ENCODE measurements around the gene PHYHD1. TPM values are rescaled to one million over a fixed set of nuclear protein-coding genes. Genes with fewer than 3 reads are reported as not detected.

PHYHD1 gene
- total and polyA plus RNA-seq, 2 of the 13 experiments (the other 11 are each of a cell fraction or from before 2014, with no cell fraction given), result 10.6 to 25.3 TPM

DNA sequence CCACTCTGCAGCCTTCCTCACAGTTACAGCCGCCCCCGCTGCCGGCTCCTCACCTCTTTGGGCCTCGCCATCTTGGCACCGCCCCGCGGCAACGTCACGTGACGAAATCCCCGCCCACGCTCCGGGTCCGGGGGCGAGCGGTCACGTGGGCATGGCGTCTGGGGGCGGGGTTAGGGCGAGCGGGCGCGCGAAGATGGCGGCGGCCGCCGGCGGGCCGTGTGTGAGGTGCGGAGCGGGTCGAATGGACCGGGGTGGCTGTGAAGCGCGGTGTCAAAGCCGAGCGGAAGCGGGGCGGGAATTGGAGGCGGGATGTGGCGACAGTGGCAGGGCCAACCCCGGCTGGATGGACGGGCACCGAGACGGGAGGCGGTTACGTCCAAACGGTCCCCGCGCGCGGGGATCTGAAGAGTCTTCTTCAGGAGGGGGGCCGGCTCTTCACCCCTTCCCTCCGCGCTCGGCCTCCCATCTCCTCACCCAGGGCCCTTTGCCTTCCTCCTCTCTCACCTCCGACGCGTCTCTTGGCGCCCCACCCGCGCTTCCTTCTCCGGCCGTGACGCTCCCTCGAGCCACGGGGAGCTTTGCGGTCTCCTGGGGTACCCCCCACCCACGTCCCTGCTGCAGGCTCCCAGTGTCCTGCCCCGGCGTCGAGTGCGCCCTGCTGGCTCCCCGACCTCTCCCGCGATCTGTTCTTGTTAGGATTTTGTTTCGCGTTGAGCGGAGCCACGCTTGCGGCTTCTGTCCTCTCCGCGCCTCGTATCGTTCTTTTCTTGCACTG lies 26.9 kb downstream of the PHYHD1 start, which contains the start of the genes DOLK and NUP188 (continued):
- TF ChIP-seq, protein P1, sequence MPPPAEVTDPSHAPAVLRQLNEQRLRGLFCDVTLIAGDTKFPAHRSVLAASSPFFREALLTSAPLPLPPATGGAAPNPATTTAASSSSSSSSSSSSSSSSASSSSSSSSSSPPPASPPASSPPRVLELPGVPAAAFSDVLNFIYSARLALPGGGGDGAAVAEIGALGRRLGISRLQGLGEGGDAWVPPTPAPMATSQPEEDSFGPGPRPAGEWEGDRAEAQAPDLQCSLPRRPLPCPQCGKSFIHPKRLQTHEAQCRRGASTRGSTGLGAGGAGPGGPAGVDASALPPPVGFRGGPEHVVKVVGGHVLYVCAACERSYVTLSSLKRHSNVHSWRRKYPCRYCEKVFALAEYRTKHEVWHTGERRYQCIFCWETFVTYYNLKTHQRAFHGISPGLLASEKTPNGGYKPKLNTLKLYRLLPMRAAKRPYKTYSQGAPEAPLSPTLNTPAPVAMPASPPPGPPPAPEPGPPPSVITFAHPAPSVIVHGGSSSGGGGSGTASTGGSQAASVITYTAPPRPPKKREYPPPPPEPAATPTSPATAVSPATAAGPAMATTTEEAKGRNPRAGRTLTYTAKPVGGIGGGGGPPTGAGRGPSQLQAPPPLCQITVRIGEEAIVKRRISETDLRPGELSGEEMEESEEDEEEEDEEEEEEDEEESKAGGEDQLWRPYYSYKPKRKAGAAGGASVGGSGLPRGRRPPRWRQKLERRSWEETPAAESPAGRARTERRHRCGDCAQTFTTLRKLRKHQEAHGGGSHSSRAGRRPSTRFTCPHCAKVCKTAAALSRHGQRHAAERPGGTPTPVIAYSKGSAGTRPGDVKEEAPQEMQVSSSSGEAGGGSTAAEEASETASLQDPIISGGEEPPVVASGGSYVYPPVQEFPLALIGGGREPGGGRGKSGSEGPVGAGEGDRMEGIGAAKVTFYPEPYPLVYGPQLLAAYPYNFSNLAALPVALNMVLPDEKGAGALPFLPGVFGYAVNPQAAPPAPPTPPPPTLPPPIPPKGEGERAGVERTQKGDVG (CRISPR knock-in tag; IDR thresholded peaks at IDR 0.05; ENCODE audit: borderline replicate concordance), result no peak
- TF ChIP-seq ZSCAN9 (CRISPR knock-in tag; IDR thresholded peaks at IDR 0.05; ENCODE audit: borderline replicate concordance) (peak; percentile 65; the same call in 1 of the 2 replicates), ZNF333 (CRISPR knock-in tag; IDR thresholded peaks at IDR 0.05; ENCODE audit: borderline replicate concordance) (no peak; the same call in 1 of the 2 replicates), KLF15 (CRISPR knock-in tag; IDR thresholded peaks at IDR 0.05; ENCODE audit: borderline replicate concordance) (no peak), KDM3A (CRISPR knock-in tag; IDR thresholded peaks at IDR 0.05; ENCODE audit: low read depth) (peak; percentile 34; the same call in 1 of the 2 replicates), TEAD3 (CRISPR knock-in tag; optimal IDR thresholded peaks at IDR 0.05; ENCODE audit: borderline replicate concordance) (peak; percentile 67), ZNF607 (CRISPR knock-in tag; IDR thresholded peaks at IDR 0.05; ENCODE audit: borderline replicate concordance) (no peak; the same call in 1 of the 2 replicates), ZNF781 (CRISPR knock-in tag; IDR thresholded peaks at IDR 0.05; ENCODE audit: borderline replicate concordance, not compliant biosample characterization) (no peak), ZNF570 (CRISPR knock-in tag; IDR thresholded peaks at IDR 0.05; ENCODE audit: borderline replicate concordance) (no peak), ATF7 (IDR thresholded peaks at IDR 0.05) (no peak), ATF7 (CRISPR knock-in tag; IDR thresholded peaks at IDR 0.05) (no peak), ZBTB8A (CRISPR knock-in tag; IDR thresholded peaks at IDR 0.05; ENCODE audit: borderline replicate concordance, low read depth) (no peak), TGIF2 (CRISPR knock-in tag; IDR thresholded peaks at IDR 0.05) (no peak; the same call in 1 of the 2 replicates), ZNF446 (CRISPR knock-in tag; IDR thresholded peaks at IDR 0.05) (peak; percentile 22; the same call in 1 of the 2 replicates), ERF (CRISPR knock-in tag; IDR thresholded peaks at IDR 0.05) (peak; percentile 91), YEATS4 (CRISPR knock-in tag; IDR thresholded peaks at IDR 0.05; ENCODE audit: borderline replicate concordance) (peak; percentile 81; the same call in 1 of the 2 replicates), ZNF564 (CRISPR knock-in tag; IDR thresholded peaks at IDR 0.05) (no peak), RBAK (CRISPR knock-in tag; IDR thresholded peaks at IDR 0.05) (no peak), KDM5A (IDR thresholded peaks at IDR 0.05; ENCODE audit: borderline replicate concordance, low read length) (peak; percentile 56; the same call in 1 of the 2 replicates), ZNF451 (CRISPR knock-in tag; IDR thresholded peaks at IDR 0.05) (no peak), FOXA1 (IDR thresholded peaks at IDR 0.05) (no peak), FOXA1 (CRISPR knock-in tag; IDR thresholded peaks at IDR 0.05) (no peak), FOXC1 (CRISPR knock-in tag; IDR thresholded peaks at IDR 0.05; ENCODE audit: borderline replicate concordance) (peak; percentile 41; the same call in 1 of the 2 replicates)
- TF ChIP-seq, protein P2, sequence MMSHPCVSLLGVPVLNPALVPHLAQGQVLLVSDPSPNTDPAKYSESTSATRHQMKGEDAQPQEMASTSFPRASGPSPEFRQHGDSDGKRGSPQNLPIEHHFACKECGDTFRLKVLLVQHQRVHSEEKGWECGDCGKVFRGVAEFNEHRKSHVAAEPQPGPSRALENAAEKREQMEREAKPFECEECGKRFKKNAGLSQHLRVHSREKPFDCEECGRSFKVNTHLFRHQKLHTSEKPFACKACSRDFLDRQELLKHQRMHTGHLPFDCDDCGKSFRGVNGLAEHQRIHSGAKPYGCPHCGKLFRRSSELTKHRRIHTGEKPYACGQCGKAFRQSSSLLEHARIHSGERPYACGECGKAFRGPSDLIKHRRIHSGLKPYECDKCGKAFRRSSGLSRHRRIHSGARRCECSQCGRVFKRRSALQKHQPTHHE (CRISPR knock-in tag; IDR thresholded peaks at IDR 0.05; ENCODE audit: borderline replicate concordance), result peak; percentile 57; the same call in 1 of the 2 replicates
- TF ChIP-seq, protein P3, sequence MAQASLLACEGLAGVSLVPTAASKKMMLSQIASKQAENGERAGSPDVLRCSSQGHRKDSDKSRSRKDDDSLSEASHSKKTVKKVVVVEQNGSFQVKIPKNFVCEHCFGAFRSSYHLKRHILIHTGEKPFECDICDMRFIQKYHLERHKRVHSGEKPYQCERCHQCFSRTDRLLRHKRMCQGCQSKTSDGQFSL (CRISPR knock-in tag; IDR thresholded peaks at IDR 0.05), result peak; percentile 6; the same call in 1 of the 2 replicates
